OCI-LY1 (cell line): ENCODE measurements around the gene NRDC.

ENCODE experiments used
- H2AFZ ChIP-seq: fragments of 200-600 bp; sonication (generic), shearing (Covaris generic); 2 replicates; pipeline ENCODE4 v1.6.0; 2014; ENCODE audit warnings: antibody characterized with exemption, mild to moderate bottlenecking, low read length
- H3F3A ChIP-seq: fragments of 200-600 bp; sonication (generic), shearing (Covaris generic); 2 replicates; pipeline ENCODE4 v1.6.0; 2014; ENCODE audit warnings: mild to moderate bottlenecking, antibody characterized with exemption, low read length, moderate library complexity; ENCODE audit not compliant: insufficient read depth
- H3K27ac ChIP-seq: fragments of 200-600 bp; sonication (generic); 2 replicates; pipeline ENCODE4 v1.5.1; 2014; ENCODE audit warnings: low read length, mixed run types, mild to moderate bottlenecking, low read depth; ENCODE audit not compliant: poor library complexity, severe bottlenecking
- H3K27me3 ChIP-seq: fragments of 200-600 bp; sonication (generic); 2 replicates; pipeline ENCODE4 v1.6.0; 2014; ENCODE audit warnings: antibody characterized with exemption, mild to moderate bottlenecking, low read length, moderate library complexity; ENCODE audit not compliant: insufficient read depth
- H3K36me3 ChIP-seq: fragments of 200-600 bp; sonication (generic); 2 replicates; pipeline ENCODE4 v1.6.1; 2014; ENCODE audit warnings: mild to moderate bottlenecking, antibody characterized with exemption, low read length, moderate library complexity, mixed read lengths; ENCODE audit not compliant: insufficient read depth
- H3K4me1 ChIP-seq: fragments of 200-600 bp; sonication (generic); 2 replicates; pipeline ENCODE4 v1.5.1; 2014; ENCODE audit warnings: mild to moderate bottlenecking, low read length, moderate library complexity; ENCODE audit not compliant: insufficient read depth, severe bottlenecking
- H3K4me2 ChIP-seq: fragments of 200-600 bp; sonication (generic), shearing (Covaris generic); 2 replicates; pipeline ENCODE4 v1.6.1; 2014; ENCODE audit warnings: low read length
- H3K4me3 ChIP-seq: fragments of 200-600 bp; sonication (generic); 2 replicates; pipeline ENCODE4 v1.5.1; 2014; ENCODE audit warnings: low read length, low read depth, mild to moderate bottlenecking, mixed read lengths; ENCODE audit not compliant: poor library complexity, severe bottlenecking
- H3K79me2 ChIP-seq: fragments of 200-600 bp; shearing (Covaris generic); 2 replicates; pipeline ENCODE4 v1.6.1; 2016; ENCODE audit warnings: mixed run types, low read length, mixed read lengths; ENCODE audit not compliant: insufficient read depth
- H3K9ac ChIP-seq: fragments of 200-600 bp; sonication (generic), shearing (Covaris generic); 2 replicates; pipeline ENCODE4 v1.6.1; 2014; ENCODE audit warnings: mild to moderate bottlenecking, low read length, mixed read lengths
- H3K9me2 ChIP-seq: fragments of 200-600 bp; sonication (generic), shearing (Covaris generic); 2 replicates; pipeline ENCODE4 v1.6.1; 2014; ENCODE audit warnings: low read depth, mild to moderate bottlenecking, low read length, mixed read lengths
- H3K9me3 ChIP-seq: fragments of 200-600 bp; shearing (Covaris generic); 2 replicates; pipeline ENCODE4 v1.6.1; 2014; ENCODE audit warnings: low read length, mixed read lengths
- H4K20me1 ChIP-seq: fragments of 200-600 bp; sonication (generic), shearing (Covaris generic); 2 replicates; pipeline ENCODE4 v1.6.0; 2016; ENCODE audit warnings: mild to moderate bottlenecking, low read length; ENCODE audit not compliant: insufficient read depth
- CTCF ChIP-seq: fragments of 200-600 bp; sonication (generic), shearing (Covaris generic); IDR thresholded peaks from 2 replicates; pipeline ENCODE4 v1.5.1; 2017; ENCODE audit warnings: mild to moderate bottlenecking, antibody characterized with exemption, low read length, moderate library complexity, mixed read lengths
- EZH2 ChIP-seq: fragments of 200-600 bp; sonication (generic), shearing (Covaris generic); IDR thresholded peaks from 2 replicates; pipeline ENCODE4 v1.8.0; 2017; ENCODE audit warnings: borderline replicate concordance, mixed run types, mild to moderate bottlenecking, antibody characterized with exemption, low read length, moderate library complexity, mixed read lengths

Gene NRDC

DNA sequence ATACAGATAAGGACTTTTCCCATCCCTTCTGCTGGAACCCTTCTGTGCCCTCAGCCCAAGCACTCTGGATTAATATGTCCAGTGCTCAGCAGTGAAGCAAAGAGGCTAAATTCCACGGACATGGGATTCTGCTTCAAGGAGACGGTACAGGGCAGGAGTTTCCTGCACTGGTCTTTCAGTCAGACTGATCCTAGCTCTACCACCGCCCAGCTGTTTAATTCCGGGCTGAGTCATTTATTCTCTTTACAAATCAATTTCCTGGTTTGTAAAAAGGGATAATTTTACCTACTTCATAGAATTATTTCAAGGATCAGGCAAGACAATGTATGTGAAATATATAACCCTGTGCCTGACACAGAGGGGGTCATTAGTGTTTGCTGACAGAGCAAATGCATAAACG lies 41.6 kb upstream of the NRDC start:
- no peaks in the 10 kb centered on the region for H3F3A ChIP-seq
- H3K9me3 ChIP-seq: no peaks in the 10 kb centered on the region
- no peaks in the 10 kb centered on the region for H3K79me2 ChIP-seq
- H2AFZ ChIP-seq: no peak overlapping the region
- no peaks in the 10 kb centered on the region for H3K4me1 ChIP-seq
- no peaks in the 10 kb centered on the region for H4K20me1 ChIP-seq
- H3K4me3 ChIP-seq: no peak overlapping the region
- no peaks in the 10 kb centered on the region for H3K36me3 ChIP-seq
- no peak overlapping the region for H3K27ac ChIP-seq
- H3K4me2 ChIP-seq: no peak overlapping the region
- no peaks in the 10 kb centered on the region for H3K9me2 ChIP-seq
- H3K9ac ChIP-seq: no peak overlapping the region
- TF ChIP-seq CTCF: no peak
- no peak for TF ChIP-seq EZH2
- H3K27me3 ChIP-seq: 0 out of 2 replicates have a peak, but pooled peaks cover 2% of the 10 kb centered on the region

DNA sequence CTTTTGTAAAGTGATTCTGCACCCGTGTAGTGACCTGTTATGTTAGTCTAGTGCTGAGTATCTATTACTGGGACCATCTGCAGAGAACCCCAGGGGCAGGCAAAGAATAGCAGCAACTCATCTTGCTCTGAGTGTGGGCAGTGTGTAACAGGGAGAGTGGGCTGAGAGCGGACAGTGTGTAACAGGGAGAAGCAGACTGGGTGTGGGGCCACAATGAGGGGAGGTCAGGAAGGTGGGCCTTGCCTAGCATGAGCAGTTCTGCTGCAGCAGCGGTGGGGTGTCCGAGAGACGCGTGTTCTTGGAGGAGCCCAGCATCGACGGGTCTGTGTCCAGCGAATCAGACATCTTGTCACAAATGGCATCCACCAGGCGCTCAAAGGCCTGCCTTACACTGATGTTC lies 41.2 kb upstream of the NRDC start:
- no peak overlapping the region for H3K4me3 ChIP-seq
- H3K4me1 ChIP-seq: no peaks in the 10 kb centered on the region
- H3F3A ChIP-seq: no peaks in the 10 kb centered on the region
- H3K27ac ChIP-seq: no peak overlapping the region
- no peak overlapping the region for H3K9ac ChIP-seq
- no peaks in the 10 kb centered on the region for H3K79me2 ChIP-seq
- H3K9me3 ChIP-seq: no peaks in the 10 kb centered on the region
- H4K20me1 ChIP-seq: no peaks in the 10 kb centered on the region
- no peaks in the 10 kb centered on the region for H3K9me2 ChIP-seq
- H3K36me3 ChIP-seq: no peaks in the 10 kb centered on the region
- TF ChIP-seq CTCF: no peak
- TF ChIP-seq EZH2: no peak
- no peak overlapping the region for H2AFZ ChIP-seq
- H3K27me3 ChIP-seq: 0 out of 2 replicates have a peak, but pooled peaks cover 2% of the 10 kb centered on the region
- no peak overlapping the region for H3K4me2 ChIP-seq

DNA sequence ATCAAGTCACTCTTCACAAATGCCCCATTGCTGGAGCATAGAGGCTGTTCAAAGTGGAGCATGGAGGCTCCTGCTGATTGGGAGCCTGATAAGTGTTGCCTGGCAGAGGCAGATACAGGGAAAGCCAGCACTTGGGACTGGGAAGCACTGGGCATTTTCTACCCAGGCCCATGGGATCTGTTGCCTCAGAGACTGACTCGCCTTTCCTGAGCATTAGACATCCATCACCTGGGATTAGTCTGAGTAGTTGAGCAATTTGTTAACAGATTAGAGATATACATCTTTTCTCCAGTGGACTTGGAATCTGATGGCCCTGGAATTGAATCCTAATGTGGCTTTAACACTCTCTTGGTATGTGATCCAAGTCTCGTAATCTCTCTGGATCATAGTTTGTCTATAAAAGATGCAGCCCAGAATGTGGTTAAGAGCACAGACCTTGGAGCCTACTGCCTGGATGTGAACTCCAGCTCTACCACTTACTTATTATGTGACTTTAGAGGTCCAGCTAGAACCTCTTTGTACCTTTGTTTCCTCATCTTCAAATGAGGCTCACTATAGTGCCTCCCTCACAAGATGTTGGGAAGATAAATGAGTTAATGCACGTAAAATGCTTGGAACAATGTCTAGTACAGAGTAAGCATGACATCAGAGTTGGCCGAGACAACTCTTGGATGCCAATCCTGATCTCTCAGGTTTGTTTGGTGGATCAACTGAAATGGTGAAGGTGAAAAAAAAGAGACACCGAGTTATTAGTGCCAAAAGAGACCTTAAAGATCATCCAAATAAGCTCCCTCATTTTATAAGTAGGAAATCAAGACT lies 38.3 kb upstream of the NRDC start:
- Histone ChIP-seq H3K27me3 (0 out of 2 replicates have a peak, but pooled peaks cover 2% of the 10 kb centered on the region), H4K20me1 (no peaks in the 10 kb centered on the region), H3K4me3 (no peak overlapping the region), H3K4me2 (no peak overlapping the region), H3F3A (no peaks in the 10 kb centered on the region), H3K9ac (no peak overlapping the region), H3K79me2 (no peaks in the 10 kb centered on the region), H2AFZ (no peak overlapping the region), H3K4me1 (no peaks in the 10 kb centered on the region), H3K9me2 (no peaks in the 10 kb centered on the region), H3K36me3 (no peaks in the 10 kb centered on the region), H3K9me3 (no peaks in the 10 kb centered on the region), H3K27ac (no peak overlapping the region)
- TF ChIP-seq EZH2: no peak
